Measurements from ENCODE around the gene AOC2.

DNA sequence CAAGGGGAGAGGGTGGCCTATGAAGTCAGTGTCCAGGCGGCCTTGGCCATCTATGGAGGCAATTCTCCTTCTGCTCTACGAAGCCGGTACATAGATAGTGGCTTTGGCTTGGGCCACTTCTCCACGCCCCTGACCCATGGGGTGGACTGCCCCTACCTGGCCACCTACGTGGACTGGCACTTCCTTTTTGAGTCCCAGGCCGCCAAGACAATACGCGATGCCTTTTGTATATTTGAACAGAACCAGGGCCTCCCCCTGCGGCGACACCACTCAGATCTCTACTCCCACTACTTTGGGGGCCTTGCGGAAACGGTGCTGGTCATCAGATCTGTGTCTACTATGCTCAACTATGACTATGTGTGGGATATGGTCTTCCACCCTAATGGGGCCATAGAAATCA is 24.0 kb downstream of the AOC2 start:
- TF ChIP-seq, protein P1, sequence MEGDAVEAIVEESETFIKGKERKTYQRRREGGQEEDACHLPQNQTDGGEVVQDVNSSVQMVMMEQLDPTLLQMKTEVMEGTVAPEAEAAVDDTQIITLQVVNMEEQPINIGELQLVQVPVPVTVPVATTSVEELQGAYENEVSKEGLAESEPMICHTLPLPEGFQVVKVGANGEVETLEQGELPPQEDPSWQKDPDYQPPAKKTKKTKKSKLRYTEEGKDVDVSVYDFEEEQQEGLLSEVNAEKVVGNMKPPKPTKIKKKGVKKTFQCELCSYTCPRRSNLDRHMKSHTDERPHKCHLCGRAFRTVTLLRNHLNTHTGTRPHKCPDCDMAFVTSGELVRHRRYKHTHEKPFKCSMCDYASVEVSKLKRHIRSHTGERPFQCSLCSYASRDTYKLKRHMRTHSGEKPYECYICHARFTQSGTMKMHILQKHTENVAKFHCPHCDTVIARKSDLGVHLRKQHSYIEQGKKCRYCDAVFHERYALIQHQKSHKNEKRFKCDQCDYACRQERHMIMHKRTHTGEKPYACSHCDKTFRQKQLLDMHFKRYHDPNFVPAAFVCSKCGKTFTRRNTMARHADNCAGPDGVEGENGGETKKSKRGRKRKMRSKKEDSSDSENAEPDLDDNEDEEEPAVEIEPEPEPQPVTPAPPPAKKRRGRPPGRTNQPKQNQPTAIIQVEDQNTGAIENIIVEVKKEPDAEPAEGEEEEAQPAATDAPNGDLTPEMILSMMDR (conservative IDR thresholded peaks at IDR 0.05; ENCODE audit: low read depth, low read length), result no peak
- TF ChIP-seq EZH2 (IDR thresholded peaks at IDR 0.05; ENCODE audit: low read length, unreplicated experiment) (no peak), EZH2phosphoT487 (IDR thresholded peaks at IDR 0.05; ENCODE audit: borderline replicate concordance, low read length) (no peak)
